ENCODE results near the gene NRP1.
"Not testable (repeated sequence)": the region's sequence is repeated elsewhere in the genome, so short reads cannot be mapped to it uniquely, and the experiment has no call there.

NRP1 gene

DNA sequence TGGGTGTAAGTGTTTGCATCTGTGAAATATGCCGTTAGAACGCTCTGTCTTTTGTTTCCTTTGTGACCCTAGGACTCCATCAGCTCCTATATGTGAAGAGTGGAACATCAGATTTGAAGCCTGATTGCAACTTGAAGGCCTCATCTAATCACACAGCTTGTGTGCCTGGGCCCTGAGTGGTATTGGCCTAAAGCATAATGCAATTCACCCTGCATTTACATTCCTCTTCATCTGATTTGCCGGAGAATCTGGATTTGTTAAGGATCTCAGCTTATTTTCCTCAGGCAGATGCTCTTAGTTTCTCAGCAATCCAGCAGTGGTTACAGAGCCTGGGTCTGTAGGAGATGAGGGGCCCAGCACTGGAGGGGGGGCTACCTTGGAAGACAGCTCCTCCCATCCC lies 193.2 kb downstream of the NRP1 start:
- no peak for DNase-seq

DNA sequence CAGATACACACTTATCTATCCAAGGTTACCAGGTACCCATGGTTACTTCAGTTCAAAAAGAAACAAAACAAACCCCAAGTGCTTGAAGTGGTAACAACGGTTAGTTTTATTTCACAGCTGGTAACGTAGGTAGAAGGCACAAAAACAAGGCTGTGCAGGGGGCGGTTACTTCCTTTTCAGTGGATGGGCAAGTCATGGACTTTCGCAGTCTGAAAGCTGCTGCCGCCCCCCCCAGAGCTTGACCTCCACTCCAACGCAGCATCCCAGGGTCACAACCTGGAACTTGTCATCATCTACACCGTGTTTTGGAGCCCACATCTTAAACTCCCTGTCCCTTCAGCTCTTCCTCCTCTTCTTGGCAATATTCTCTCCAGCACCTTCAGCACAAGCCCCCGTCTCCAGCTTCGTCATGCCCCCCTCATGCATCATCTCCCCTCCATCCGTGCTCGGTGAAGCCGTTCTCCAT lies 195.3 kb downstream of the NRP1 start:
- DNase-seq, result no peak

DNA sequence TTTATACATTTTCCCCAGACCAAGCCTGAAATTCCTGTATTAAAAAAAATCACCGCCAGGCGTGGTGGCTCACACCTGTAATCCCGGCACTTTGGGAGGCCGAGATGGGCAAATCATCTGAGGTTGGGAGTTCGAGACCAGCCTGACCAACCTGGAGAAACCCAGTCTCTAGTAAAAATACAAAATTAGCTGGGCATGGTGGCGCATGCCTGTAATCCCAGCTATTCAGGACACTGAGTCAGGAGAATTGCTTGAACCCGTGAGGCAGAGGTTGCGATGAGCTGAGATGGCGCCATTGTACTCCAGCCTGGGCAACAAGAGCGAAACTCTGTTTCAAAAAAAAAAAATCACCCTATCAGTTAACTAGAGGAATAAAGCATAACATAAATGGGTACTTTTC lies 195.8 kb downstream of the NRP1 start:
- DNase-seq, result not testable (repeated sequence)

DNA sequence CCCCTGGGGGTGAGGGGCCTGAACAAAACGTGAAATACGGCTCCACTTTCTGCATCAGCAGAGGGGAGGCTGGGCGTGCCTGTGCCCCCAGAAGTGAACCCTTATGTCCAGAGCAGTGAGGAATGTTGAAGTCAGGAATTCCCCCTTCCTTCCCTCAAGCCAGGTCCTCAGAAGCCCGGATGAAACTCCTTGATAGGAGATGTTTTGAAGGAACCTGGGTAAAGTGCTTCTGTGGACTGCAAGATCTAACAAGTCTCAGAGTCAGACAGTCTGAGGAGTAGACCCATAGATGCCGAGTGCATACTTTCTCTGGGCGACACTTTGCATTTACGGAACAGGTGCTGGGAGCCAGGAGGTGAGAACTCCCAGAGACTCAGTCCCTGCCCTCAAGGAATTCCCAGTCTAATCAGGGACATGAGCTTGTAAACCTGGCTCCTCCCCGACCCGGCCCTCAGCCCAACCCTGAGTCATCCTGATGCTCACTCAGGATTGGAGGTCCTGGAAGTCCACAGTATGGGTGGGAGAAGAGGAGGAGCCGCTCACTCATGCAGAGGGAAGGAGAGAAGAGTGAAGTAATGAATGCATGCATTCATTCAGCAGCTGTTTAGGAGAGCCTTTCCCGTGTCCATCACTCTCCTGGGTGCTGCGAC lies 197.0 kb downstream of the NRP1 start:
- no peak for DNase-seq

DNA sequence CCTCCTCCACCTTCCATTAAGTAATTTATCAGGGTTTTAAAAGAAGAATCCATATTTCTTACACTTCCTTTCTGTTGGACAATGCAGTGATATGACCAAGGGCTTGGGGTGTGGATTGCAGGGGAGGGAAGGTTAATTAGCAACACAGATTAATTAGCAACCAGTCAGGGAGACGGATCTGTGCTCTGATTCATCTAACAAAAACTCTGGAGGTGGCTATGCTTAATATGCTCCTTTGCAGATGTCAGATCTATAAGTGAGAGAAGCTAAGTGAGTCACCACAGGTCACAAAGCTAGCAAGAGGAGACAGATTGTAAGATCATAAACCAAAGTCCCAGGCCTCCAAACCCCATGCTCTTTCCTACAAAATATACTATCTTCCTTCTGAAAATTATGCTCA lies 197.7 kb downstream of the NRP1 start:
- no peak for DNase-seq

DNA sequence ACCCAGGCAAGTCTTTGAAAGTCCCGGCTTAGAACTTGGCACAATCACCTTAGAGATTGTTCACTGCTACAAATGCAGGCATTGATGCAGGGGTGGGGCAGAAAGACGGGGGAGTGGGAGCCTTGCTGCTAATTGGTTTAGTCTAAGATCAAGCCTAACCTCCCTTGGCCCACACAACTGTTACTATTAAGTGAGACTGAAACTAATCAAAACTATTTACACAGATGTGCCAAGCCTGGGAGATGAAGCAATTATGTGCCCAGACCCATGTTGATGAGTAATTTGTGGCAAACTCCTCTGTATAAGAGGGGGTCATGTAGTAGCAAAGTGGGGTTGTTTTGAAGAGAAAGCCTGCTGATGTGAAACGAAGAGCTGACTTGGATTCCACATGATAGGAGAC lies 198.2 kb downstream of the NRP1 start:
- DNase-seq, result no peak

DNA sequence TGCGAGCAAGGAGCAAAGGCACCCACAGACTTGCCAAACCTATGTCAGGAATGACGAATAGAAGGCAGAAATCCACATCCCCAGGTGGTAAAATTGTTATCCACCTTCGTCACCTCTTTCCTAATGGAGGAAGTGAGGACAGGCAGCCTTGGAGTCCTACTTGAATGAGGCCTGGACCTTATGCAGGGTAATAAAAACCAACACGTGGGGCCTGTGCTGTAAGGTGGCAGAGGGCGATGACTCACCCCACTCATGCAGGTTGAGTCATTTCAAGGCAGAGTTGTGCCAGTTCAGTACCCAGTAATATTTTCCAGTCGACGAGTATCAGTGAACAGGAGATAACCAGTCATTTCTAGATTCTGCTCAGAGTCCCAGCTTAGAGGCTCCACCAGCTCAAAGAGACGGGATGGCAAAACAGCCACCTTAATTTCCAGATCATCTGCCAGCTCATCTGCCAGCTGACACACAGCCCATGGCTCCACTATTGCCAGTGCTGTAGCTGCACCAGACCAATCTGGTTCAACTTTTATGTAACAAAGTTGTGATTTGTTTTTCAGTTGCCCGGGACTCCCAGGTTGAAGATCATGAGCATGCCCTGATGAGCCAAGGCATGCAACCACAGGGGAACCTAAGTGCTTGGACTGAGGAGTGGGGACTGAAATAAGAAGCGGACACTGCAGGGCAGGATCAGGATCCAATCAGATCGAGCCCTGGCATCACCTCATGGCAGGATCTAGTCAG lies 200.3 kb downstream of the NRP1 start:
- DNase-seq, result no peak

DNA sequence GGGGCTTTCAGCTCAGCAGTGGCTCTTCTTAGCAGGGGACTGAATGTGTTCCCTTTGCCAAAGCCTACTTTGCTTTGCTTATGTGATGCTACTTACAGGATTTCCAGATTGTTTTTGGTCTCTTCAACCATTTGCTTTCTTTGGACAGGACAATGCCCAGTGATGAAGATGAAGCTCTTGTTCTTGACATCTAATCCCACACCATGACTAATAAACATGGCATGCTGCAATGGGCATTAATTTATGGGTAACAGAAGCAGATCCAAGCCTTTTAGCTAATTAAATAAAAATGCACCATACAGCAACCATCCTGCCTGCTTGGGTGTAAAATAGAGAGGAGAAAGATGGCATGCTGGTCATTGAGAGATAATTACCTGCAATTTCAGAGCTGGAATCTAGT lies 200.9 kb downstream of the NRP1 start:
- no peak for DNase-seq

DNA sequence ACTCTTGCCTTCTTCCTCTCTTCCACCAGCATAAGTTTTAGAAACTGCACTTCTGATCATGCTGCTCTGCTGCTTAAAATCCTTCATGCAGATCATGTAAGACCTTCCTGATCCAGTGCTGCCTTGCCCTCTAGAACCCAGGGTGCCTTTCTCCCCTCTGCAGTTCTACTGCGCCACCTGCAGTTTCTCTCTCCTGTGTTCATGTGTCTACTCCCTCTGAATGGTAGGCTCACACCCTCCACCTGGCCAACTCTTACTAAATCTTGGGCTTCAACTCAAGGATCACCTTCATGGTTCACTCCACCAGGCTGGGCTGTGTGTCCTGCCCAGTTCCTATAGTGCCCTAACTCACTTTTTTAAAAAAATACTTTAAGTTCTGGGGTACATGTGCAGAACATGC lies 201.8 kb downstream of the NRP1 start:
- DNase-seq, result no peak

DNA sequence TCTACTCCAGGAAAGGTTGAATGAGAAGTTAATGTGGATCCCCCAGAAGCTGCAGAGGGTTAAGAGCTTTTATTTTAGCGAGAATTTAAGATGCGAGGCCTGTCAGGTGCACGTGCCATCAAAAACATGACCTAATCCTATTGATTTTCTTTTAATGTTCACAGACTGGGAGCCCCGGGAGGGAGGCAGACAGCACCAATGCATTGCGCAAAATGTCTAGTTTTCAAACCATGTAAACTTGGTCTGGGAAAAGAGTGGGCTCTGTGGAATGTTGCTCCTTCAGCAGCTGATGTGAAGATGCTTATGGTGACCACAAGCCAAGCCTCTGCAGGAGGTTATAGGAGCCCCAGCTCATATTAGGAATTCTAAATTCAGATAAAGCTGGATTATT lies 204.5 kb downstream of the NRP1 start:
- DNase-seq, result no peak

DNA sequence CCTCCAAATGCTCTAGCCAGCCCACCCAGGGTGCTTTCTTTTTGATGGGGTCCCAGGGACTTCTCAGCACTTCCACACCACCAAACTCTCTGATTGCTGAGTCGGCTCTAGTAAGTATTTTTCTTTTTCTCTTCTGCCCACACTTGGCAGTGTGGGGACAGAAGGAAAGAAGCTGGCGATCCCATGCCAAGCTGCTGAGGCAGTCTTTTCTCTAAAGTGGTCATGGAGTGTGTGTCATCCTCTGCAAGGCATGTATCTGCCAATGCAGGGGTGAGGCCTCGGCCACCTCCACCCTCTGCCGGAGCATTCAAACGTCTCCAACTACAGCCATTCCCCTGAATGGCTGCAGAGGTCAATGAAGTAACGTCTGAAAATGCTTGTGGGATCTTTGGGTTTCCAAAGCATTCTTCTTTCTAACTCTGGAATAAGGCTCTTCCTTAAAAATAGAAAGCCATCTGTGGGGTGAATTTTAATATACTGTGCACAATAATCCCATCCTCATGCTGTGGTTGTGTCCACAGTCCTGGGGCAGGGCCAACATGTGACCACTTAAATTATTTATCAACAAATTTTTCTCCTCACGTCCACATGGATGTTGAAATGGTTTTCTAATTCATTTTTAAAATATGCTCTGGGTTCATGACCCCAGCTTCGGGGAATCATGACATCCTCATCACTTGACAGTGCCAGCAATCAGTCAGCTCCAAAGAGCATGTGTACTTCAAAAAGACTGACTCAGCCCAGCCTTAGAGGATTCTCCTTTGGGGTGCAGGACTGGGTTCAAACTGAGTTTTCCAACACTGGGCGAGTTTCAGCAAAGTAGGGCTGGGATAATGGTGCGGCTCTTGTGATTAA lies 205.1 kb downstream of the NRP1 start:
- no peak for DNase-seq

DNA sequence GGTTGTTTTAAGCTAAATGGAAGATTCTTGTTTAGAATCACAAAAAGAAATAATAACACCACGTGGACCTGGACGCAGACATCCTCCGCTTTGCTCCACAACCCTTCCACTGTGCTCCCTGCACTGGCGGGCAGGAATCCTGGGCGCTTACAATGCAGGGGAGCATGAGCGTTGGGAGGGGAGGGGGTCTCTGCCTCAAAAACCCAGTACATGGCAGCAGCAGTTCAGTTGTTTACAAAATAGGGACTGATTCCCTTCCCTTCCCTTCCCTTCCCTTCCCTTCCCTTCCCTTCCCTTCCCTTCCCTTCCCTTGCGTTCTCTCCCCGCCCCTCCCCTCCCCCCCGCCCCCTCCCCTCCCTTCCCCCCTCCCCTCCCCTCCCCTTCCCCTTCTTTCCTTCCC lies 206.8 kb downstream of the NRP1 start:
- DNase-seq, result no peak

Data from cerebellar nuclear complex (tissue), 1 donor.